Activated CD8-positive, alpha-beta memory T cell treated with anti-CD3 and anti-CD28 coated beads, Interleukin-2, amount 50 U/mL, for 1 hour (primary cell): ENCODE results near the gene RPL11.
"Not testable (repeated sequence)": the region's sequence is repeated elsewhere in the genome, so short reads cannot be mapped to it uniquely, and the experiment has no call there.

Experiments used
- DNase-seq: peaks from one replicate; pipeline ENCODE4 v3.0.0-alpha.2; 2020; ENCODE audit errors: extremely low read depth

Gene RPL11

DNA sequence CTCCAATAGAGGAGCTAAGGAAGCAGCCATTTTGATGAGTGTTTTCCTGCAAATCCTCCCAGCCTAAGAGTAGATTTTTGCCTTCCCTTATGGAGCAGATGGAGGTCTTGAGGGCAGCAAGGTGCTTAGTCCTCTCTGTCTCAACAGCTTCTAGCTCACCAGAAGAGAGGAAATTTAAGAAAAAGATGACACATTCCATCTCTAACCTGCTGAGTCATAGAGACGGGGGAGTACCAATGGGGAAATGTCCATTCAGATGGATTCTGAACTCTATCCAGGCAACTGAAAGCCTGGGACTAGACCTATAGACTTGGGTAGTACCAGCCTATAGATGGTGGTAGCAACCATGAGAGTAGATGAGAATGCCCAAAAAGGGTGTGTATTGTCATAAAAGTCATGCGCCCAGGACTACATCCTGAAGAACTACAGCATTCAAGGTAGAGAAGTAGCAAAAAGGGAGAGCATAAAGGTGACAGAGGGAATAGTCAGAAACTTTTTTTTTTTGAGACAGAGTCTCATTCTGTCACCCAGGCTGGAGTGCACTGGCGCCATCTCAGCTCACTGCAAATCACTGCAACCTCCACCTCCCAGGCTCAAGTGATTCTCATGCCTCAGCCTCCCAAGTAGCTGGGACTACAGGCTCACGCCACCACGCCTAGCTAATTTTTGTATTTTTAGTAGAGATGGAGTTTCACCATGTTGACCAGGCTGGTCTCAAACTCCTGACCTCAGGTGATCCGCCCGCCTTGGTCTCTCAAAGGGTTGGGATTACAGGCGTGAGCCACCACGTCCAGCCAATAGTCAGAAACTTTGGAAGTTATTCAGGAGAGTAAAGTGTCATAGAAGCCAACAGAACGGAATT is 41.0 kb downstream of the RPL11 start:
- no peak for DNase-seq

DNA sequence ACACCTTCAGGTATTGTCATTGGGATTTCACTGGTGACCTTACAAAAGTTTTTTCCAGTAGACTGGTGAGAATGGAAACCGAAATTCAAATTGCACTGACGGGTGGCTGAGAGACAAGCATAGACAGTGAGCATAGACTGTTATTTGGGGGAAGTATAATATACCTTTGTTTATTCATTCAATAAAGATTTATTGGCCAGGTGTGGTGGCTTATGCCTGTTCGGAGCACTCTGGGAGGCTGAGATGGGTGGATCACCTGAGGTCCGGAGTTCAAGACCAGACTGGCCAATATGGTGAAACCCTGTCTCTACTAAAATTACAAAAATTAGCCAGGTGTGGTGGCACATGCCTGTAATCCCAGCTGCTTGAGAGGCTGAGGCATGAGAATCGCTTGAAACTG is 41.7 kb downstream of the RPL11 start:
- not testable (repeated sequence) for DNase-seq

DNA sequence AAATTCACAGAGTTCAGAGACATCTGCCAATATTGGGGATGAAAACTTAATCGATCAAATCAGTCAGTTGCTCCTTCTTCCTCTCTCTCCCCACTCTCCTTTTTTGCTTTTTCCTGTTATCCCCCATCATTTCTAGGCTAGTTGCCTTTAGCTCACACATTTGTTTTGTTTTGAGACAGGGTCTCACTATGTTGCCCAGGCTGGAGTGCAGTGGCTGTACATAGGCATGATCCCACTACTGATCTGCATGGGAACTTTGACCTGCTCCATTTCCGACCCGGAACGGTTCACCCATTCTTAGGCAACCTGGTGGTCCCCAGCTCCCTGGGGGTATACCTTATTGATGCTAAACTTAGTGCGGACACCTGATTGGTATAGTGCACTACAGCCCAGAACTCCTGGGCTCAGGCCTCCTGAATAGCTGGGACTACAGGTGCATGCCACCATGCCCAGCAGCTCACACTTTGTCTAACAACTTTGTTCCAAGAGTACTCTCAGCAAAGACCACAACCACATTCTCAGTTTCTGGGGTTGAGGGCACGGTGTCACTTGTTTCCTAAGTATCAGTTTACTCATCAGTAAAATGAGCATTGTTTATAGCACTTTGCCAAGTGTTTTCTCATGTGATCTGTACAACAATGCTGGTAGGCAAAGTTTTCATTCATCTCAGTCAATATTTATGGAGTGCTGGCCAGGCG is 45.0 kb downstream of the RPL11 start:
- no peak for DNase-seq

DNA sequence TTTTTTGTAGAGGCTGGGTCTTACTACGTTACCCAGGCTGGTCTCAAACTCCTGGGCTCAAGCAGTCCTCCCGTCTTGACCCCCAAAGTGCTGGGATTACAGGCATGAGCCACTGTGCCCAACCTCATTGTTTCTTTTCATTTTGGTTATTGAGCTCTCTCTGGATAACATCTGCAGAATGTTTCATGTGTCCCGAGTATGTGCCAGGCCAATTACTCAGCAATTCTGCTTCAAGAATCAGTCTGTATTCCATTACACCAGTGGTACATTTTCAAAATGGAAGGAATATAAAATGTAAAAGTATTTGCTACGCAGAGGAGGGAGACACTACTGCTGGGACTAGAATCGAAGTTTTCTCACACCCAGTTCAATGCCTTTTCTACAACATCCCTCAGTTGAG is 50.0 kb downstream of the RPL11 start:
- DNase-seq: no peak

DNA sequence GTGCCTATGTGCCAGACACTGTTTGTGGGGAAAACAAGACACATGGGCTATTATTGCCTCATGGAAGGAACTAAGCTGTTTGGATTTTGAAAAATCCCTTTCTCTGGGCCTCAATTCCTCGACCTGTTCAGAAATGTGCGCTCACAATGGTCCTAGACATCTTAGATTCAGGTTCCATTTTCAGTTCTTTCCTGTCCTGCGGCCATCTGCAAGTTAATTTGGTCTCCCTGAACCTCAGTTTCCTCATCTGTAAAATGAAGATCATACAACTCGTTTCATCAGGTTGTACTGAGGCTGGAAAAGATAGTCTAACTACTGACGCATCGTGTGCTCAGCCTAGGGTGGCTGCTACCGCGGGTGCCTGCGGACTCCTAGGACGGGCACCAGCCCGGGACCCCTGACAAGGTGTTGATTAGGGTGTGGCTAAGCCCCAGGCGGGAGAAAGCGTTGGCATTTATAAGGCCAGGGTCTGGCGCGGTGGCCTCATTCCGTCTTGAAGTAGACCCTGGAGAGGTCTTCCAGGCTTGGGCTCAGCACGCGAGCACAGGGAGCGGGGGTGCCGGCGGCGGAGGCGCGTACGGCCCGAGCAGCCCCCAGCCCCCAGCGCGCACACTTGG is 51.2 kb downstream of the RPL11 start:
- no peak for DNase-seq

DNA sequence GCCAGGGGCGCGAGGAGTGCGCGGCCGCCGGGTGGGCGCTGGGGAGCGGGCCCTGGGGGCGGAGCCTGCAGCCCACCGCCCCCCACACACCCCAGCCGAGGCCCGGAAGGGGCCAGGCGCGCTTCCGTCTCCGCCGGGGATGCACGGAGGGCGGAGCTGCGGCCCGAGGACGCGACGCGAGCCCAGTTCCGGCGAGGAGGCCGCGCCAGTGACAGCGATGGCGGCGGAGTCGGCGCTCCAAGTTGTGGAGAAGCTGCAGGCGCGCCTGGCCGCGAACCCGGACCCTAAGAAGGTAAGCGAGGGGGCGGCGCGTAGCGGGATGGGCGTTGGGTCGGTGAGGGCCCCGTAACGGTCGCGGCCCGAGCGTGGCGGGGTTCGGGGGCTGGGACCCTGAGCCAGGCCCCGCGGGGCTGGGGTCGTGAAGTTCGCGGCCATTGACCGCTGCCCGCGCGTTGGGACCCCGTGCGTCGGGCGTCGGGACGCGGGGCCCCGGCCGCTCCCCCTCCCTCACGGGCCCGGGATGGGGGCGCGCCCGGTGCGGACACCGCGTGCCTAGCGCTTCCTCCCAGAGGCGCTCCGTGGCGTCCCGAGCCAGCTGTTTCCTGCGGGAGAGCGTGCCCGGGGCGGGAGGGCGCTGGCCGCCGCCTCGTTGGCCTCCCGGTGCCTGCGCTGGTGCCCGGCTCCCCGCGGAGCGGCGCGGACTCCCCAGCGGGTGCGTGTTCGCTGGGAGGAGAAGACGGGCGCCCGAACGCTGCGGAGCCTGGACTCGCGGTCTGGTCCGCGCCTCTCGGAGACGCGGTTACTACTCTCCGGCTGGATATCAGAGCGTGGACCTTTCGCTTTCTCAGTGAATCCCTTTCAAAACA is 51.9 kb downstream of the RPL11 start, which contains the start of gene ELOA:
TSS of gene ELOA (plus strand) at position 185 of the 866 bp plus-strand sequence. CDS start at position 218, 33 bp downstream.
- DNase-seq: peak; percentile 32

DNA sequence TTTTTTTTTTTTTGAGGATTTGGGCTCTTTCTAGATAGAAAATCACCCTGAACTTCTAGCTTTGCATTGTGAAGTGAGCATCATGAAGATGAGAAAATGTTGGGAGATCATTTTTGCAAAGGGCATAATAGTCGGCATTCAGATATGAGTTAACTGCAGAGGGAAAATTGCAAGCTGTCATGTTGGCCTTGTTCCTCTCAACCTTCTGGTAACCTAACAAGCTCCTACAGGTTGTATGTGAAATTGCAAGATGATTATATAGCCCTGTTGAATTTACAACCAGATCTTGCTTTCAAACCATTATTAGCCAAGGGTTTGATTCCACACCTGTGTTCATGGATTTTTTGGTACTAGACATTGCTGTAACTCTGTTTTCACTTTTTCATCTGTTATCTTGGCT is 53.9 kb downstream of the RPL11 start:
- no peak for DNase-seq
